CD4-positive, alpha-beta T cell (primary cell): ENCODE data around the gene ZNF701. TPM values are rescaled to one million over a fixed set of nuclear protein-coding genes. Genes with fewer than 3 reads are reported as not detected.
A peak's percentile ranks its signal among the peaks of the same experiment; 100 is the strongest.
"Not testable (repeated sequence)": the region's sequence is repeated elsewhere in the genome, so short reads cannot be mapped to it uniquely, and the experiment has no call there.

Experiments
- ATAC-seq: fragments of 200-7000 bp; cut with Tn5 transposase; one replicate; pipeline ENCODE4 v1.10.0; 2022; ENCODE audit warnings: mild to moderate bottlenecking; ENCODE audit not compliant: poor library complexity
- CTCF ChIA-PET: fragments of 350-600 bp; sonication (Branson Sonifier 250); formaldehyde crosslinking; loops from one replicate; lab custom pipeline; 2021; ENCODE audit warnings: antibody characterized with exemption, inconsistent platforms; lab: Charles Lee
- POLR2A ChIA-PET: fragments of 350-600 bp; sonication (Branson Sonifier 250); formaldehyde crosslinking; loops from one replicate; lab custom pipeline; 2021; ENCODE audit warnings: antibody characterized with exemption, inconsistent platforms; lab: Charles Lee
- DNase-seq, 14 experiments: peaks; one replicate each; pipeline ENCODE4 v3.0.0-alpha.2; 2013 to 2020; ENCODE audit warnings: mixed read lengths in 2 of 14
- H3K27ac ChIP-seq, 2 donors: one replicate each; pipeline versions ENCODE4 v1.5.1 to v1.7.0; 2013; ENCODE audit warnings: low read length in 2 of 2, low read depth in 1 of 2, mild to moderate bottlenecking in 1 of 2
- H3K27me3 ChIP-seq, 2 experiments: 1 replicate in 1 of 2; 2 replicates in 1 of 2; pipeline versions ENCODE4 v1.6.1 to v1.7.0; 2013; ENCODE audit warnings: low read length in 2 of 2, control low read depth in 1 of 2, mild to moderate bottlenecking in 1 of 2, moderate library complexity in 1 of 2; ENCODE audit not compliant: insufficient read depth in 2 of 2, control insufficient read depth in 1 of 2
- H3K36me3 ChIP-seq: one replicate; pipeline ENCODE4 v1.6.1; 2013; ENCODE audit warnings: low read length, control low read depth; ENCODE audit not compliant: insufficient read depth
- H3K4me1 ChIP-seq: one replicate; pipeline ENCODE4 v1.6.1; 2013; ENCODE audit warnings: low read length, control low read depth; ENCODE audit not compliant: insufficient read depth
- H3K4me3 ChIP-seq: one replicate; pipeline ENCODE4 v1.5.1; 2013; ENCODE audit warnings: mild to moderate bottlenecking, low read length, moderate library complexity
- H3K9me3 ChIP-seq, 2 experiments: 1 replicate in 1 of 2; 2 replicates in 1 of 2; pipeline versions ENCODE4 v1.6.1 to v1.7.0; 2013; ENCODE audit warnings: low read length in 2 of 2, mild to moderate bottlenecking in 2 of 2, control low read depth in 1 of 2, moderate library complexity in 1 of 2; ENCODE audit not compliant: control insufficient read depth in 1 of 2, insufficient read depth in 1 of 2
- H3K27ac Mint-ChIP-seq: one replicate; pipeline ENCODE4 v1.8.0; 2020; ENCODE audit warnings: mixed read lengths
- H3K27me3 Mint-ChIP-seq: one replicate; pipeline ENCODE4 v1.8.0; 2021; ENCODE audit warnings: mixed read lengths
- H3K36me3 Mint-ChIP-seq: one replicate; pipeline ENCODE4 v1.8.0; 2021; ENCODE audit warnings: low read depth, mixed read lengths
- H3K4me1 Mint-ChIP-seq: one replicate; pipeline ENCODE4 v1.8.0; 2021; ENCODE audit warnings: low read depth, mixed read lengths
- H3K4me3 Mint-ChIP-seq: one replicate; pipeline ENCODE4 v1.8.0; 2020; ENCODE audit warnings: mild to moderate bottlenecking, mixed read lengths
- H3K9me3 Mint-ChIP-seq: one replicate; pipeline ENCODE4 v1.8.0; 2020; ENCODE audit warnings: mixed read lengths
- intact Hi-C, 2 experiments: fragments of 100-400 bp; cut with DNase I in 1 of 2; cut with micrococcal nuclease in 1 of 2; formaldehyde crosslinking; loops; one replicate each; pipeline versions ENCODE4 v1.15.1 to v1.9.0; 2023 to 2025; cut with DNase I, micrococcal nuclease
- total RNA-seq, 174 experiments: library from RNA in 2 of 174; stranded (reverse) in 2 of 174; gene quantifications; one replicate each; pipeline ENCODE4 v1.2.3 and lab custom pipeline; 2021 to 2026
- TF ChIP-seq, protein P1 (sequence below): fragments of 200-600 bp; IDR thresholded peaks from one replicate; pipeline ENCODE4 v1.8.0; 2022; ENCODE audit warnings: antibody characterized with exemption, mild to moderate bottlenecking

The ZNF701 gene
- total RNA-seq, 2 experiments from 2014 or later = 7.9 to 8.2 TPM

DNA sequence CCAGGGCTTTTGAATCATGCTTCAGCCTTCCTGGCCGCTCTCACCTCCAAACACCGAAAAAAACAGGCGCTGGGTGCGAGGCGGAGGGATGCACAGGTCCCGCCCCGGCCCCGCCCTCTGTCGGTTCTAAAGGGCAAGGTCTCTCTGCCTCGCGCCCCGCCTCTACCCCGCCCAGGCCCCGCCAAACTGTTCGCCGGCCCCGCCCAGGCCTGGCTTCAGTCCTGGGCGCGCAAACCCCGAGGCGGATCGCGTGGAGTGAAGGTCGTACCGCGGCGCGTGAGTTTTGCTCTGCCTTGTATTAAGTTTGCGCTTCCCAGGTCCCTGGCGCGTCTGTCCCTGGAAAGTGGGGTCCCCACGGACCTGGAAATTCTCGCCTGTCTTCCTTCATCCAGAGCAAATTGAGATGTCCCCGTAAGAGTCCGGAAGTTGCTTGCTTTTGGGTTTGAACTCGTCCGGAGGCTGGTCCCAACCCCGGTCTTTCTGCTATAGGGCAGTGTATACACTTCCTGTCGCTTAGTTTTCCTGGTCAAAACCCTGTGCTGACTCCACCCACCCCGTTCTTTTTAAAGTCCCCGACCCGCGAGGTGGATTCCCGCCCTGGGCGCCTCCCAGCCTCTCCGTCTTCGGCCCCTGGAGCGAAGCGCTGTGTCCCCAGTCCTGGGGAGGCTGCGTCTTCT, 34.2 kb upstream of the ZNF701 start:
- ATAC-seq = peak; percentile 95
- H3K36me3 ChIP-seq = peaks cover 9% of the 10 kb centered on the region

DNA sequence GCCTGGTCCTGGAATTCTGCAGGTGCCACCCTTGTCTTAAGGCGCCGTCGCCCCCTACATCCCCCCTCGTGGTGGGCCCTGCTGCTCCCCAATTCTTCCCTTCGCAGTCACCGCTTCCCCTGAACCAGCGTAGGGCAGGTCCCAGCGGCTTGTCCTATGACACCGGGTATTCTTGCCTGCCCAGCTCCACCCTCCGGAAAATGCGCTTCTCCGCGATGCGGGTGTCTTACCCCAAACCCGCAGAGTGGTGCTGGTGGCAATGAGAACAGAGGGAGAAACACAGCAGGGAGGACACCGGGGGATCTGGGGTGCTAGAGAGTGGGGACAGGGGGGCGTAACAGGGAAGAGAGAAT, 33.7 kb upstream of the ZNF701 start:
- peak; percentile 3 to 73 (median 36) for DNase-seq
- ATAC-seq = peak; percentile 51
- H3K27ac ChIP-seq = peak overlapping the region; percentile 49 to 76
- Mint-ChIP-seq H3K27me3 (no peaks in the 10 kb centered on the region), H3K27ac (peak overlapping the region; percentile 69), H3K4me1 (peaks cover 22% of the 10 kb centered on the region), H3K4me3 (peak overlapping the region; percentile 91), H3K9me3 (no peaks in the 10 kb centered on the region), H3K36me3 (peaks cover 66% of the 10 kb centered on the region)
- H3K27me3 ChIP-seq = no peaks in the 10 kb centered on the region
- H3K4me1 ChIP-seq = peaks cover 23% of the 10 kb centered on the region
- TF ChIP-seq, protein P1, sequence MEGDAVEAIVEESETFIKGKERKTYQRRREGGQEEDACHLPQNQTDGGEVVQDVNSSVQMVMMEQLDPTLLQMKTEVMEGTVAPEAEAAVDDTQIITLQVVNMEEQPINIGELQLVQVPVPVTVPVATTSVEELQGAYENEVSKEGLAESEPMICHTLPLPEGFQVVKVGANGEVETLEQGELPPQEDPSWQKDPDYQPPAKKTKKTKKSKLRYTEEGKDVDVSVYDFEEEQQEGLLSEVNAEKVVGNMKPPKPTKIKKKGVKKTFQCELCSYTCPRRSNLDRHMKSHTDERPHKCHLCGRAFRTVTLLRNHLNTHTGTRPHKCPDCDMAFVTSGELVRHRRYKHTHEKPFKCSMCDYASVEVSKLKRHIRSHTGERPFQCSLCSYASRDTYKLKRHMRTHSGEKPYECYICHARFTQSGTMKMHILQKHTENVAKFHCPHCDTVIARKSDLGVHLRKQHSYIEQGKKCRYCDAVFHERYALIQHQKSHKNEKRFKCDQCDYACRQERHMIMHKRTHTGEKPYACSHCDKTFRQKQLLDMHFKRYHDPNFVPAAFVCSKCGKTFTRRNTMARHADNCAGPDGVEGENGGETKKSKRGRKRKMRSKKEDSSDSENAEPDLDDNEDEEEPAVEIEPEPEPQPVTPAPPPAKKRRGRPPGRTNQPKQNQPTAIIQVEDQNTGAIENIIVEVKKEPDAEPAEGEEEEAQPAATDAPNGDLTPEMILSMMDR = no peak
- intact Hi-C loops = loop anchor here in 1 of 2 experiments (1.0 to 10.0 kb wide), 3 partner anchors 34 to 272 kb away; partner anchors contain the start of genes ZNF701 and ZNF766
- H3K9me3 ChIP-seq = peaks cover 0 to 6% of the 10 kb centered on the region in 2 experiments
- ChIA-PET POLR2A (no interaction called here), CTCF (interaction anchor here (1.8 kb wide), 1 partner anchor 10 kb away, joined by 4 read pairs; no protein-coding TSS in a partner anchor)
- peaks cover 9% of the 10 kb centered on the region for H3K36me3 ChIP-seq
- H3K4me3 ChIP-seq = peak overlapping the region; percentile 90

More for the DNA sequence above, 34.2 kb upstream of the ZNF701 start:
- Mint-ChIP-seq H3K27me3 (no peaks in the 10 kb centered on the region), H3K4me1 (peaks cover 23% of the 10 kb centered on the region), H3K27ac (peak overlapping the region; percentile 69), H3K9me3 (no peaks in the 10 kb centered on the region), H3K36me3 (peaks cover 61% of the 10 kb centered on the region), H3K4me3 (peak overlapping the region; percentile 91)
- Histone ChIP-seq H3K27ac (peak overlapping the region; percentile 49 to 76), H3K4me3 (peak overlapping the region; percentile 90), H3K9me3 (peaks cover 0 to 6% of the 10 kb centered on the region in 2 experiments), H3K27me3 (no peaks in the 10 kb centered on the region), H3K4me1 (peaks cover 23% of the 10 kb centered on the region)
- TF ChIP-seq, protein P1 = no peak
- intact Hi-C loops = loop anchor here (1.0 to 10.0 kb wide), 4 partner anchors 9 to 271 kb away; partner anchors contain the start of genes ZNF701 (in 2 of the 2), ZNF766 (in 1 of the 2) and ZNF808 (in 1 of the 2)
- DNase-seq = peak; percentile 80 to 95 (median 90)
- CTCF ChIA-PET = no interaction called here
- POLR2A ChIA-PET = no interaction called here

GRCh38 chr19:52538815-52539214, 31.3 kb upstream of the ZNF701 start:
- H3K4me3 Mint-ChIP-seq = peak overlapping the region; percentile 68
- H3K4me3 ChIP-seq, H3K9me3 Mint-ChIP-seq, H3K27me3 ChIP-seq, H3K27ac Mint-ChIP-seq, POLR2A ChIA-PET, H3K27me3 Mint-ChIP-seq, H3K27ac ChIP-seq, CTCF ChIA-PET, ATAC-seq, DNase-seq: not testable (repeated sequence)
- peaks cover 34% of the 10 kb centered on the region for H3K4me1 ChIP-seq
- peaks cover 32% of the 10 kb centered on the region for H3K4me1 Mint-ChIP-seq
- intact Hi-C loops = loop anchor here in 1 of 2 experiments (10.0 kb wide), 1 partner anchor 274 kb away; the partner anchor contains the start of gene ZNF766
- H3K9me3 ChIP-seq = peaks cover 0 to 14% of the 10 kb centered on the region in 2 experiments
- peaks cover 14% of the 10 kb centered on the region for H3K36me3 ChIP-seq
- peaks cover 72% of the 10 kb centered on the region for H3K36me3 Mint-ChIP-seq

- Histone ChIP-seq H3K9me3 (peaks cover 13 to 15% of the 10 kb centered on the region in 2 experiments), H3K4me1 (peaks cover 20% of the 10 kb centered on the region), H3K36me3 (peaks cover 36% of the 10 kb centered on the region)
- DNase-seq, H3K27ac ChIP-seq, H3K4me3 Mint-ChIP-seq, intact Hi-C loops, H3K27ac Mint-ChIP-seq, POLR2A ChIA-PET, H3K4me3 ChIP-seq, H3K27me3 ChIP-seq, CTCF ChIA-PET, ATAC-seq, H3K27me3 Mint-ChIP-seq, H3K9me3 Mint-ChIP-seq: not testable (repeated sequence)
- Mint-ChIP-seq H3K36me3 (peaks cover 82% of the 10 kb centered on the region), H3K4me1 (peaks cover 25% of the 10 kb centered on the region)
These were observed 28.9 kb upstream of the ZNF701 start for GRCh38 chr19:52541176-52541575.
